AG10803 (cell line): ENCODE data around the gene SHE.

Experiments used
- DNase-seq: peaks from one replicate; pipeline ENCODE4 v3.0.0; 2010; ENCODE audit warnings: low read depth
- H3K4me3 ChIP-seq: 2 replicates; pipeline ENCODE4 v1.5.1; 2011; ENCODE audit warnings: mild to moderate bottlenecking, low read length, control low read depth
- CTCF ChIP-seq: conservative IDR thresholded peaks from 2 replicates; pipeline ENCODE4 v1.5.1; 2011; ENCODE audit warnings: mild to moderate bottlenecking, low read length, control low read depth, inconsistent platforms

The SHE gene

GRCh38 chr1:154512760-154513159 lies 10.5 kb upstream of the SHE start:
- DNase-seq, result no peak
- no peak overlapping the region for H3K4me3 ChIP-seq
- no peak for TF ChIP-seq CTCF

- H3K4me3 ChIP-seq, result no peak overlapping the region
- no peak for TF ChIP-seq CTCF
- DNase-seq, result no peak
These were observed 1.7 kb upstream of the SHE start for GRCh38 chr1:154503898-154504297.

- no peak for DNase-seq
- no peak overlapping the region for H3K4me3 ChIP-seq
These were observed 518 bp upstream of the SHE start for GRCh38 chr1:154502744-154503115.

GRCh38 chr1:154501423-154502065 lies 668 bp downstream of the SHE start:
- no peak for TF ChIP-seq CTCF
- DNase-seq, result no peak
- no peak overlapping the region for H3K4me3 ChIP-seq

More at GRCh38 chr1:154502744-154503115, 518 bp upstream of the SHE start:
- no peak for TF ChIP-seq CTCF

GRCh38 chr1:154500533-154500932 lies 1.7 kb downstream of the SHE start:
- no peak for DNase-seq
- no peak for TF ChIP-seq CTCF
- H3K4me3 ChIP-seq, result no peak overlapping the region

- DNase-seq, result no peak
- no peak for TF ChIP-seq CTCF
- no peak overlapping the region for H3K4me3 ChIP-seq
These were observed 2.8 kb downstream of the SHE start for GRCh38 chr1:154499446-154499845.

GRCh38 chr1:154497026-154497806 lies 5.0 kb downstream of the SHE start:
- no peak for TF ChIP-seq CTCF
- H3K4me3 ChIP-seq, result no peak overlapping the region
- no peak for DNase-seq
